Activated CD4-positive, alpha-beta T cell treated with anti-CD3 and anti-CD28 coated beads, Interleukin-2, amount 10 ng/mL, durations not matched to agents 24 days and 14 days (primary cell): ENCODE measurements around the gene ZNF821. TPM values are rescaled to one million over a fixed set of nuclear protein-coding genes. Genes with fewer than 3 reads are reported as not detected.
A peak's percentile ranks its signal among the peaks of the same experiment; 100 is the strongest.

ENCODE experiments used
- DNase-seq: peaks from one replicate; pipeline ENCODE4 v3.0.0; 2022
- H3K27ac Mint-ChIP-seq: one replicate; pipeline ENCODE4 v1.8.0; 2022; ENCODE audit warnings: mild to moderate bottlenecking, mixed read lengths
- H3K27me3 Mint-ChIP-seq: one replicate; pipeline ENCODE4 v1.8.0; 2022; ENCODE audit warnings: mixed read lengths
- H3K36me3 Mint-ChIP-seq: one replicate; pipeline ENCODE4 v1.8.0; 2022; ENCODE audit warnings: low read depth, mild to moderate bottlenecking, mixed read lengths
- H3K4me1 Mint-ChIP-seq: one replicate; pipeline ENCODE4 v1.8.0; 2021; ENCODE audit warnings: mixed read lengths
- H3K4me3 Mint-ChIP-seq: one replicate; pipeline ENCODE4 v1.8.0; 2022; ENCODE audit warnings: mild to moderate bottlenecking, moderate library complexity, mixed read lengths
- H3K9me3 Mint-ChIP-seq: one replicate; pipeline ENCODE4 v1.8.0; 2021; ENCODE audit warnings: mixed read lengths
- intact Hi-C: fragments of 100-400 bp; cut with micrococcal nuclease; formaldehyde crosslinking; loops from one replicate; pipeline ENCODE4 v1.15.1; 2023
- total RNA-seq: library from RNA; stranded (reverse); gene quantifications from 2 replicates; pipeline ENCODE4 v1.2.3, GENCODE V29; 2022

ZNF821 gene
- total RNA-seq, 1 donor from 2014 or later = 6.5 TPM

DNA sequence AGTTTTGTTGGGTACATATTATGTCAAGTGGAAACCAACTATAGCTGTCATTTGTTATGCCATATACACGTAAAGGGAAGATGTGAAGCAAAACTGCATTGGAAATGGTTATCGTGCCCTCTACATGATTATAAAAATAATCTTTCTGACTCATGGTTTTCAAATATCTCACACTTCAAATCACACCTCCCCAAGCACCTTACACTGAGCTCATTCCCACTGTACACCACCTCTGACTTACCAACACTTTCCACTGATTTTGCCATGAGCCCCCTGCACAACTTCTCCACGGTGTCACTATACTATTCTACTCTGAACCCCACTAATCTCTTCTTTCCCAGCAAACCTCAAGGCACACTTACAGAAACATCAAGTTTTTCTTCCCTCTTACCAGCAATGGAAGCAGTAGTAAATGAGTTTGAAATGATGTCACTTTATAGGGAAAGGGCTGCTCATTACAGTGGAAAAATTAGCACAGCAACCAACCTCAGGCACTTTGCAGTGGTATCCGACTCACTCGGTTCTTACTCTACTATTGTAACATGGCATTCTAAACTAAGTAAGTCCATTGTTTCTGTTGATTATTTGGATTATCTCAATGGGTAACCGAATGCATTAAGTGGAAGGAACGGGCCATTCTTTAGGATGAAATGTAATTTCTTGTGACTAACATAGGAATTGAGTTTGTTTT, 18.7 kb downstream of the ZNF821 start:
- intact Hi-C loops = no loop called here
- H3K27ac Mint-ChIP-seq = peak overlapping the region; percentile 46
- peaks cover 23% of the 10 kb centered on the region for H3K36me3 Mint-ChIP-seq
- no peaks in the 10 kb centered on the region for H3K9me3 Mint-ChIP-seq
- H3K4me1 Mint-ChIP-seq = peaks cover 6% of the 10 kb centered on the region
- H3K4me3 Mint-ChIP-seq = no peak overlapping the region
- no peak for DNase-seq
- H3K27me3 Mint-ChIP-seq = no peaks in the 10 kb centered on the region

- intact Hi-C loops = no loop called here
- Mint-ChIP-seq H3K4me1 (peaks cover 2% of the 10 kb centered on the region), H3K36me3 (peaks cover 25% of the 10 kb centered on the region), H3K27me3 (no peaks in the 10 kb centered on the region), H3K9me3 (no peaks in the 10 kb centered on the region), H3K4me3 (no peak overlapping the region), H3K27ac (no peak overlapping the region)
- no peak for DNase-seq
Observed at GRCh38 chr16:71863995-71864394, 20.0 kb downstream of the ZNF821 start.

DNA sequence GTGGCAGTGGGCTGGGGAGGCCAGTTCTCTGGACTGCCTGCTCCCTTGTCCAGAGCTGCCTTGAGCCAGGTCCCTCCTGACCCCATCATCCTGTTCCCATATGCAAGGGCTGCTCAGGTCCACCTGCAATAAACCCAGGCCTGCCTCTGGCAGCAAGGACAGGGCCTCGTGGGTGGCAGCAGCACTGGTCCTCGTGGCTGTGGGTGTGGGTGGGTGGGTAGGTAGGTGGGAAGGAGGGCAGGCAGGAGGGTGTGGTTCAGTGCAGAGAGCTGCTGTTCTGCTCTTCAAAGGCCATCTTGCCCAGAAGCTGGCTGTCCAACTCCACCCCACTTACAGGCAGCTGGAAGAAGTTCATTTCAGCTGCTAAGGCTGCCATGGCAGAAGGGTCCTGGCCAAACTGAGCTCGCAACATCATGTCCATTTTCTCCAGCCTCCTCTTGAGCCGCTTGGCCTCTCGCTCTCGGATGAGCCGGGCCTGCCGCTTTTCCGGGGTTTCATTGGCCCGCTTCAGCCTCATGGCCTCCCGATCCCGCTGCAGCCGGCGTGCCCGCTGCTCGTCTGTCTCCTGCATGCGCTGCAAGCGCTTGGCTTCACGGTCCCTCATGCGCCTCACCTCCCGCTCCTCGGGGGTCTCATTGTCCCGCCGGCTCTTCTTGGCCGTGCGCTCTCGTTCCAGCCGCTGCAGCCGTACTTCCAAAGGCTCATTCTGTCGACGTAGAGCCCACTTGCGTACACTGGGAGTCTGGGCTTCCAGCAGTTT, 24.0 kb downstream of the ZNF821 start:
- intact Hi-C loops = no loop called here
- Mint-ChIP-seq H3K27me3 (no peaks in the 10 kb centered on the region), H3K4me1 (peaks cover 12% of the 10 kb centered on the region), H3K36me3 (peaks cover 31% of the 10 kb centered on the region), H3K27ac (no peak overlapping the region), H3K4me3 (no peak overlapping the region), H3K9me3 (no peaks in the 10 kb centered on the region)
- no peak for DNase-seq

DNA sequence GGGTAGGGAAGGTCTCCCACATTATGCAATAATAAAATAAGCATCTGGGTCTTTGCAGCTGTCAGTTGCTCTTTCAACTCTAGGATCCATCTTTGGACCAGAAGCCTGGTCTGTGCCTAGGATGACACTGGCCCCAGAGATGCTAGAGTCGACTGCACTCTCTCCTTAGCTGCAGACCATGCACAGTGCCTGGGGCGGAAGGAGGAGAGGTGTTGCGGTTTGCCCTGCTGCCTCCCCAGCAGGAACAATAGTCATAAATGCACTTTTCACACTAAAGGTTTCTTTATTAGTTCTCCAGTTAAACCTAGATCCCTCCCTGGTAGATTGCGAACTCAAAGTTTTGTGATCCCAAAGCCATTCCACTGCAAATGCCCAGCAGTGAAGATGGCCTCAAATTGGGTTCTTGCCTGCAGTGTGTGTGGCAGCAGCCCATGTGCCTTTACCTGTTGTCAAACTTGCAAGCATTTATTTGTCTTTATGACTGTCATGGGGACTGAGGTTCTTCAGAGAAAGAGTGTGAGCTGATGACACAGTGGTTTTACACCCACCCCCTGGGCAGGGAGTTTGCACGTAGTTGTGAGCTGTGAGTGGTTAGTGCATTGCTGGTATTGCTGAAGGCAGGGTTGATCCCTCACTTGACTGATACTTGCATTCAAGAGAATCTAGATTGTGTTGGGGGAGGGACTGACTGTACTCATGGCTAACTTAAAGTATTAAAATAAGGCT, 27.9 kb downstream of the ZNF821 start:
- peak overlapping the region; percentile 39 for H3K27ac Mint-ChIP-seq
- no peaks in the 10 kb centered on the region for H3K9me3 Mint-ChIP-seq
- peaks cover 38% of the 10 kb centered on the region for H3K36me3 Mint-ChIP-seq
- peaks cover 38% of the 10 kb centered on the region for H3K4me1 Mint-ChIP-seq
- no peak overlapping the region for H3K4me3 Mint-ChIP-seq
- intact Hi-C loops = no loop called here
- DNase-seq = no peak
- H3K27me3 Mint-ChIP-seq = no peaks in the 10 kb centered on the region

- intact Hi-C loops = no loop called here
- no peaks in the 10 kb centered on the region for H3K9me3 Mint-ChIP-seq
- H3K36me3 Mint-ChIP-seq = peaks cover 50% of the 10 kb centered on the region
- no peak overlapping the region for H3K27ac Mint-ChIP-seq
- peaks cover 41% of the 10 kb centered on the region for H3K4me1 Mint-ChIP-seq
- no peak for DNase-seq
- H3K27me3 Mint-ChIP-seq = no peaks in the 10 kb centered on the region
- no peak overlapping the region for H3K4me3 Mint-ChIP-seq
Observed at GRCh38 chr16:71854369-71854948, 29.5 kb downstream of the ZNF821 start.

- Mint-ChIP-seq H3K9me3 (no peaks in the 10 kb centered on the region), H3K27me3 (no peaks in the 10 kb centered on the region), H3K36me3 (peaks cover 51% of the 10 kb centered on the region), H3K27ac (peak overlapping the region; percentile 45), H3K4me1 (peaks cover 46% of the 10 kb centered on the region), H3K4me3 (no peak overlapping the region)
- DNase-seq = no peak
- intact Hi-C loops = no loop called here
Observed at GRCh38 chr16:71853413-71853812, 30.6 kb downstream of the ZNF821 start.

GRCh38 chr16:71852561-71852960, 31.4 kb downstream of the ZNF821 start:
- no peaks in the 10 kb centered on the region for H3K9me3 Mint-ChIP-seq
- no peak overlapping the region for H3K27ac Mint-ChIP-seq
- DNase-seq = no peak
- H3K4me3 Mint-ChIP-seq = no peak overlapping the region
- peaks cover 55% of the 10 kb centered on the region for H3K4me1 Mint-ChIP-seq
- peaks cover 56% of the 10 kb centered on the region for H3K36me3 Mint-ChIP-seq
- intact Hi-C loops = no loop called here
- H3K27me3 Mint-ChIP-seq = no peaks in the 10 kb centered on the region

GRCh38 chr16:71852158-71852557, 31.8 kb downstream of the ZNF821 start:
- Mint-ChIP-seq H3K36me3 (peaks cover 56% of the 10 kb centered on the region), H3K4me3 (no peak overlapping the region), H3K27ac (no peak overlapping the region), H3K4me1 (peaks cover 59% of the 10 kb centered on the region), H3K27me3 (no peaks in the 10 kb centered on the region), H3K9me3 (no peaks in the 10 kb centered on the region)
- DNase-seq = no peak
- intact Hi-C loops = no loop called here

DNA sequence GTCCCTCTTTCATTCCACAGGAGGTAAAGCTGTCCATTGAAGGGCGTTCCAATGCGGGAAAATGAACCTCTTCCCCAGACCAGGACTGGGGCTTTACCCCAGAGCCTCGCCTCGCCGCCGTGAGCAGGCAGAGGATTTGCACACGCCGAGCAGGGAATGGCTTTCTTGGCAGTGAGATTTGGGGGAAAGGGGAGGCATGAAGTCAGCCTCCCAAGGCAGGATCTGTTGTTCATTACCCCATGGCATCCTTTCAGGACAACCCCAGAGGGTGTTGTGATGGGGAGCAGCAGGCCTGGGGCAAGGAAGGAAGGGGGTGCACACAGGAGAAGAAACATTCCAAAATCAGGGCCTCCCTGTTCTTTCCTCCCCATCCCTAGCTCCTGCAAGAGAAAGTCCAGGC, 32.2 kb downstream of the ZNF821 start:
- Mint-ChIP-seq H3K9me3 (no peaks in the 10 kb centered on the region), H3K4me1 (peaks cover 63% of the 10 kb centered on the region), H3K4me3 (no peak overlapping the region), H3K27ac (no peak overlapping the region), H3K36me3 (peaks cover 56% of the 10 kb centered on the region), H3K27me3 (no peaks in the 10 kb centered on the region)
- intact Hi-C loops = no loop called here
- no peak for DNase-seq

DNA sequence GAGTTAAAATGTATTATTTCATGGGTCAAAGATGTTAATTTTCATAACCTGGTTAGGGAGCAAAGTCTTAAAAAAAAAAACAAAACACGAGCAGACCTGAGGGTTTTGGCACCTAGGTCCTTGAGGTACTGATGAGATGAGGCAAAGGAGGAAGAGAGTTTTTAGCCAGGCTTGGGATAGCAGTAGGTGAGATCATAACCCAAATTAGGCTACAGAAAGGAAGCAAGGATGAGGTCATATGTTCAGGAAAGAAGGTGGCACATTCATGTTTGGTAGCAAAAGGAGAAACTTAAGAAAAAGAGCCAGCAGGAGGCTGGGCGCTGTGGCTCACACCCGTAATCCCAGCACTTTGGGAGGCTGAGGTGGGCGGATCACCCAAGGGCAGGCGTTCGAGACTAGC, 35.4 kb downstream of the ZNF821 start:
- intact Hi-C loops = no loop called here
- Mint-ChIP-seq H3K4me1 (peaks cover 52% of the 10 kb centered on the region), H3K27ac (peak overlapping the region; percentile 49)

DNA sequence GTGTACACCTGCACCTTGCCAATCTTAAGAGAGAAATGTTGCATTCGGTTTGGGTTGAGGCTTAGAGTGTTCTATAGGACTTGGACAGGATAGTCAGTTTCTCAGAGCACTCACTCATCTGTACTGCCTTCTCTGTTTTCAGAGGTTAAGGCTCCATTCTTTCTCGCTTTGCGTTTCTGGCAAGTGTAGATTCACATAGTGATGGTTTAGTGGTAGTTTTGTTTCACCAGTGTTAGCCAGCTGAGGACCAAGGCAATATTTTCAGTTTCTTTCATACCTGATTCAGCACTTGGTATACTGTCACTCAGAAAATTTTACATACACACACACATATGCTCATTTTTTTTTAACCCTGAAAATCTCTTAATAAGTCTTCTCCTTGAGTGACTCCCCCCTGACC, 36.9 kb downstream of the ZNF821 start:
- no peak for DNase-seq
- H3K4me3 Mint-ChIP-seq = peak overlapping the region; percentile 96
- peaks cover 50% of the 10 kb centered on the region for H3K4me1 Mint-ChIP-seq
- H3K9me3 Mint-ChIP-seq = no peaks in the 10 kb centered on the region
- intact Hi-C loops = no loop called here
- H3K36me3 Mint-ChIP-seq = peaks cover 41% of the 10 kb centered on the region
- H3K27me3 Mint-ChIP-seq = no peaks in the 10 kb centered on the region
- peak overlapping the region; percentile 69 for H3K27ac Mint-ChIP-seq

More for the DNA sequence above, 35.4 kb downstream of the ZNF821 start:
- Mint-ChIP-seq H3K36me3 (peaks cover 46% of the 10 kb centered on the region), H3K9me3 (no peaks in the 10 kb centered on the region), H3K4me3 (peak overlapping the region; percentile 20), H3K27me3 (no peaks in the 10 kb centered on the region)
- DNase-seq = no peak

DNA sequence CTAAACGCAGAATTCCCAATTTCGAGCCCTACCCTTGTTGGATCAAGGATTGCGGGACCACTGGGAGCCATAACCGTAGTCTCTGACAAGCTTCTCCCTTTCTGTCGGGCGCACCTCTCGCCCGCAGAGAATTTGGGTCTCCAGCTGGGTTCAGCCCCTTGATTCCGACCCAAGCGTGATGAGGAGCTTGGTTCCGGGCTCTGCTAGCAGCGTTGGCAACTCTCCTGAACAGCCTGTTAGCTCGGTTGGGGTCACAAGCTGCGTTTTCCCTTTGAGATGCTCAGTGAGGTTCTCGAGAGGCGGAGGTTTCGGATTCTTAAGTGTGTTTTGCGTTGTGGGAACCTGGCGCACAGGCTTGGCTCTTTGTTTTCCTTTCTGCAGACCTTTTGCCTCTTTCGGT, 37.6 kb downstream of the ZNF821 start:
- H3K36me3 Mint-ChIP-seq = peaks cover 34% of the 10 kb centered on the region
- intact Hi-C loops = loop anchor here (1.0 kb wide), 1 partner anchor 35 kb away; no protein-coding TSS in a partner anchor
- H3K27me3 Mint-ChIP-seq = no peaks in the 10 kb centered on the region
- peaks cover 46% of the 10 kb centered on the region for H3K4me1 Mint-ChIP-seq
- DNase-seq = peak; percentile 81
- H3K9me3 Mint-ChIP-seq = no peaks in the 10 kb centered on the region
- H3K27ac Mint-ChIP-seq = peak overlapping the region; percentile 97
- peak overlapping the region; percentile 96 for H3K4me3 Mint-ChIP-seq

DNA sequence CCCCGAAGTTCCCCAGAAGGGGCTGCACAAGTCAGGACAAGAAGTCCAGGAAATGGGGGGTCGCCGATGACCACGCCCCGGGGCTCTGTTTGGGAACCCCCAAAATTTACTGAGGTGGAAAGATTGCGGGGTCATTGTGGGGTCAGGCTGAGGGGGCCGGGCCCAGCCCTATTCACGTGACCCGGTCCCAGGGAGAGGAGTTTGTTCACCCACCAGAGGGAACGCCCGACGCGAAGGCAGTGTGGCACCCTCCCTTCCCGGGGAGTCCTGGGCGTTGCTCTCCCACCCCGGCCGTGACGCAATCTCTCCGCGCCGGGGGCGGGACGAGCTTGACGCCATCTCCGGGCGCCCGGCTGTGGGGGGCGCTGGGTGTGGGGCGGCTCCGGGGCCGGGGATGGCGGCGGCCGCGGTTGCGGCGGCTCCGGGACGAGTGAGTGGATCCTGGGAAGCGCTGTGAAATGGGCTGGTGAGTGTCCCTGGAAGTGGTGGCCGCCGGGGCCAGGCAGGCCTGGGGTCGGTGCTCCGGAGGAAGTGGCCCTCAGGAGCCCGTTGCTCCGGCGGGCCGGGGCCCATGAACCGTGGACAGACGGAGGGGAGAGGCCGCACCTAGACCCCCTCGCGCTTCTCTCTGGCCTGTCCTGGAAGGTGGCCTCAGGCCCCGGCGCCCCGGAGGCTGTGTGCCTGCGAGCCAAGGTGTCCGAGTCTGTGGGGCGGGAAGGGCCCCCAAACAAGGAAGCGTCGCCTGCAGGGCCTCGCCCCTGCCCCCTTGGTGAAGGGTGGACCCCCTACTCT, 38.1 kb downstream of the ZNF821 start, which contains the start of gene ATXN1L:
Gene ATXN1L (plus strand): TSS at position 338 of the 792 bp plus-strand sequence. CDS start 3,765 bp downstream, outside the sequence.
- H3K36me3 Mint-ChIP-seq = peaks cover 30% of the 10 kb centered on the region
- DNase-seq = peak; percentile 99
- no peaks in the 10 kb centered on the region for H3K27me3 Mint-ChIP-seq
- peak within 1 kb of the TSS; percentile 97 for H3K27ac Mint-ChIP-seq
- H3K4me1 Mint-ChIP-seq = peaks cover 45% of the 10 kb centered on the region
- peak within 1 kb of the TSS; percentile 96 for H3K4me3 Mint-ChIP-seq
- H3K9me3 Mint-ChIP-seq = no peaks in the 10 kb centered on the region
- intact Hi-C loops = loop anchor here (1.0 kb wide), 3 partner anchors 35 to 162 kb away; partner anchors contain the start of genes DHODH and IST1
